HepG2 (cell line): Measurements from ENCODE around the gene FRMD1. TPM values are rescaled to one million over a fixed set of nuclear protein-coding genes. Genes with fewer than 3 reads are reported as not detected.
A peak's percentile ranks its signal among the peaks of the same experiment; 100 is the strongest.

Source experiments
- CEBPG ChIP-seq: IDR thresholded peaks from 2 replicates; pipeline ENCODE4 v1.6.1; 2016
- NR2F6 ChIP-seq, 2 experiments: IDR thresholded peaks; 2 replicates each; pipeline ENCODE4 v1.6.1; 2016; ENCODE audit warnings: antibody characterized with exemption in 1 of 2, mild to moderate bottlenecking in 1 of 2
- ZFP82 ChIP-seq: sonication (generic); formaldehyde crosslinking; IDR thresholded peaks from 2 replicates; pipeline ENCODE4 v1.5.1; 2020; ENCODE audit warnings: mild to moderate bottlenecking, missing genetic modification reagents, borderline replicate concordance
- ZMAT3 ChIP-seq: sonication (generic); formaldehyde crosslinking; conservative IDR thresholded peaks from 2 replicates; pipeline ENCODE4 v1.7.0; 2021; ENCODE audit warnings: missing genetic modification reagents
- ZNF275 ChIP-seq: sonication (generic); formaldehyde crosslinking; IDR thresholded peaks from 2 replicates; pipeline ENCODE4 v1.8.0; 2022; ENCODE audit warnings: missing genetic modification reagents, mild to moderate bottlenecking, inconsistent platforms, borderline replicate concordance
- ZNF280B ChIP-seq: sonication (generic); formaldehyde crosslinking; IDR thresholded peaks from 2 replicates; pipeline ENCODE4 v1.5.0; 2020; ENCODE audit warnings: missing genetic modification reagents, mild to moderate bottlenecking, borderline replicate concordance
- polyA plus RNA-seq, 8 experiments: library from polyadenylated mRNA; depleted of rRNA in 3 of 8; stranded (reverse) in 7 of 8; unstranded in 1 of 8; fragments of >200 nt; fragmentation: Illumina TruSeq in 4 of 8; extraction: Trizol in 4 of 8; gene quantifications; 2 replicates each; pipeline versions ENCODE4 v1.2.1 to v1.2.3, GENCODE V29; 2011 to 2016; ENCODE audit warnings: low read depth in 4 of 8, missing spikeins in 1 of 8, mixed read lengths in 1 of 8; ENCODE audit not compliant: insufficient read depth in 1 of 8
- total RNA-seq, 5 experiments: library from RNA; depleted of rRNA; stranded (reverse); fragments of >200 nt; fragmentation: Illumina TruSeq; extraction: Trizol; gene quantifications; 2 replicates each; pipeline ENCODE4 v1.2.3, GENCODE V29; 2016; ENCODE audit warnings: low read depth in 1 of 5
- TF ChIP-seq, protein P1 (sequence below): sonication (generic); formaldehyde crosslinking; IDR thresholded peaks from 2 replicates; pipeline ENCODE4 v1.4.0; 2020; ENCODE audit warnings: missing genetic modification reagents, borderline replicate concordance
- TF ChIP-seq, protein P2 (sequence below): sonication (generic); formaldehyde crosslinking; IDR thresholded peaks from 2 replicates; pipeline ENCODE4 v1.4.0; 2020; ENCODE audit warnings: missing genetic modification reagents
- TF ChIP-seq, protein P3 (sequence below): sonication (generic); formaldehyde crosslinking; IDR thresholded peaks from 2 replicates; pipeline ENCODE4 v1.5.0; 2020; ENCODE audit warnings: missing genetic modification reagents, mild to moderate bottlenecking, borderline replicate concordance
- TF ChIP-seq, protein P4 (sequence below): sonication (generic); formaldehyde crosslinking; conservative IDR thresholded peaks from 2 replicates; pipeline ENCODE4 v1.8.1; 2023; ENCODE audit warnings: missing genetic modification reagents
- TF ChIP-seq, protein P5 (sequence below): sonication (generic); formaldehyde crosslinking; IDR thresholded peaks from 2 replicates; pipeline ENCODE4 v1.4.0; 2020; ENCODE audit warnings: missing genetic modification reagents

The FRMD1 gene
- total and polyA plus RNA-seq, 2 of the 13 experiments (the other 11 are each of a cell fraction or from before 2014, with no cell fraction given): 0.01 TPM; not detected in 1

DNA sequence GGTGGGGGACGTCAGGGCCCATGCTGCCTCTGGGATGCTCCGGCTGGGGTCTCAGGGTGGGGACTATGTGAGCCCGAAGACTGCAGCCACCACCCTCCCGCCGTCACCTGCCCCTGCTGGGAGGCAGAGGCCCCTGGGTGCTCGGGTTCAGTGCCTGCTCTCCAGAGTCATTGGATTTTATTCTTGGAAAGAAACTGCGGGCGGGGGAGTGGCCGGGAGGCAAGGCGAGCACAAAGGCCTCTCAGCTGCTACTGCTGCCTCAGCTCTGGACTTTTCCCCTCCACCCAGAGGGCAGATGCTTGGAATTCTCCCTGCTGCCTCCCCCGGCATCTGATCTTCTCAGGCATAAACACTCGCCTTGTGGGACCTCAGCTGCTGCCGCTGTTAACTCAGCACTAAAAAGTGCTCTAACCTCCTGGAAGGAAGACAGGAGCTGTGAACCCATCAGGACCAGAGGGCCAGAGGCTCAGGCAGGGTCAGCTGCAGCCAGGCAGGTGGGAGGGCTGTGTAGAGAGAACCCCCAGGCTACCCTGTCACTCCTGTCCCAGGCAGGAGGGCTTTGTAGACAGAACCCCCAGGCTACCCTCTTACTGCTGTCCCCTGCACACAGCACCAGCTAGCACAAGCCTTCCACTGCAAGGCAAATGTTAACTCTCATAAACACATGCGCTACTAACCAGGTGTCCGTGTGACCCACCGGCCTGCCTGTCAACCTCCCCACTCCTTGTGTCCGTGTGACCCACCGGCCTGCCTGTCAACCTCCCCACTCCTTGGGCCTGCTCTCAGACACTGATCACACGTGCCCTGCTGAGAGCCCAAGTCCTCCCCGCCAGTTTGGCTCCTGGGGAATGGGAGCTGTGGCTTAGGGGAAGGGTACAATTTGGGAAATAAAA is 9.4 kb upstream of the FRMD1 start (continued):
- no peak for TF ChIP-seq ZNF275 (CRISPR knock-in tag)
- TF ChIP-seq, protein P1, sequence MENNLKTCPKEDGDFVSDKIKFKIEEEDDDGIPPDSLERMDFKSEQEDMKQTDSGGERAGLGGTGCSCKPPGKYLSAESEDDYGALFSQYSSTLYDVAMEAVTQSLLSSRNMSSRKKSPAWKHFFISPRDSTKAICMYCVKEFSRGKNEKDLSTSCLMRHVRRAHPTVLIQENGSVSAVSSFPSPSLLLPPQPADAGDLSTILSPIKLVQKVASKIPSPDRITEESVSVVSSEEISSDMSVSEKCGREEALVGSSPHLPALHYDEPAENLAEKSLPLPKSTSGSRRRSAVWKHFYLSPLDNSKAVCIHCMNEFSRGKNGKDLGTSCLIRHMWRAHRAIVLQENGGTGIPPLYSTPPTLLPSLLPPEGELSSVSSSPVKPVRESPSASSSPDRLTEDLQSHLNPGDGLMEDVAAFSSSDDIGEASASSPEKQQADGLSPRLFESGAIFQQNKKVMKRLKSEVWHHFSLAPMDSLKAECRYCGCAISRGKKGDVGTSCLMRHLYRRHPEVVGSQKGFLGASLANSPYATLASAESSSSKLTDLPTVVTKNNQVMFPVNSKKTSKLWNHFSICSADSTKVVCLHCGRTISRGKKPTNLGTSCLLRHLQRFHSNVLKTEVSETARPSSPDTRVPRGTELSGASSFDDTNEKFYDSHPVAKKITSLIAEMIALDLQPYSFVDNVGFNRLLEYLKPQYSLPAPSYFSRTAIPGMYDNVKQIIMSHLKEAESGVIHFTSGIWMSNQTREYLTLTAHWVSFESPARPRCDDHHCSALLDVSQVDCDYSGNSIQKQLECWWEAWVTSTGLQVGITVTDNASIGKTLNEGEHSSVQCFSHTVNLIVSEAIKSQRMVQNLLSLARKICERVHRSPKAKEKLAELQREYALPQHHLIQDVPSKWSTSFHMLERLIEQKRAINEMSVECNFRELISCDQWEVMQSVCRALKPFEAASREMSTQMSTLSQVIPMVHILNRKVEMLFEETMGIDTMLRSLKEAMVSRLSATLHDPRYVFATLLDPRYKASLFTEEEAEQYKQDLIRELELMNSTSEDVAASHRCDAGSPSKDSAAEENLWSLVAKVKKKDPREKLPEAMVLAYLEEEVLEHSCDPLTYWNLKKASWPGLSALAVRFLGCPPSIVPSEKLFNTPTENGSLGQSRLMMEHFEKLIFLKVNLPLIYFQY (CRISPR knock-in tag): no peak
- no peak for TF ChIP-seq ZNF280B (CRISPR knock-in tag)
- peak; percentile 33; the same call in 1 of the 2 replicates for TF ChIP-seq NR2F6 (IDR thresholded peaks at IDR 0.05)
- peak; percentile 46; the same call in 1 of the 2 replicates for TF ChIP-seq NR2F6 (CRISPR knock-in tag; IDR thresholded peaks at IDR 0.05)
- no peak for TF ChIP-seq CEBPG (CRISPR knock-in tag)
- TF ChIP-seq, protein P2, sequence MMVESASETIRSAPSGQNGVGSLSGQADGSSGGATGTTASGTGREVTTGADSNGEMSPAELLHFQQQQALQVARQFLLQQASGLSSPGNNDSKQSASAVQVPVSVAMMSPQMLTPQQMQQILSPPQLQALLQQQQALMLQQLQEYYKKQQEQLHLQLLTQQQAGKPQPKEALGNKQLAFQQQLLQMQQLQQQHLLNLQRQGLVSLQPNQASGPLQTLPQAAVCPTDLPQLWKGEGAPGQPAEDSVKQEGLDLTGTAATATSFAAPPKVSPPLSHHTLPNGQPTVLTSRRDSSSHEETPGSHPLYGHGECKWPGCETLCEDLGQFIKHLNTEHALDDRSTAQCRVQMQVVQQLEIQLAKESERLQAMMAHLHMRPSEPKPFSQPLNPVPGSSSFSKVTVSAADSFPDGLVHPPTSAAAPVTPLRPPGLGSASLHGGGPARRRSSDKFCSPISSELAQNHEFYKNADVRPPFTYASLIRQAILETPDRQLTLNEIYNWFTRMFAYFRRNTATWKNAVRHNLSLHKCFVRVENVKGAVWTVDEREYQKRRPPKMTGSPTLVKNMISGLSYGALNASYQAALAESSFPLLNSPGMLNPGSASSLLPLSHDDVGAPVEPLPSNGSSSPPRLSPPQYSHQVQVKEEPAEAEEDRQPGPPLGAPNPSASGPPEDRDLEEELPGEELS: 0 out of 2 replicates have a peak, but pooled peaks have one; percentile 26
- TF ChIP-seq, protein P3, sequence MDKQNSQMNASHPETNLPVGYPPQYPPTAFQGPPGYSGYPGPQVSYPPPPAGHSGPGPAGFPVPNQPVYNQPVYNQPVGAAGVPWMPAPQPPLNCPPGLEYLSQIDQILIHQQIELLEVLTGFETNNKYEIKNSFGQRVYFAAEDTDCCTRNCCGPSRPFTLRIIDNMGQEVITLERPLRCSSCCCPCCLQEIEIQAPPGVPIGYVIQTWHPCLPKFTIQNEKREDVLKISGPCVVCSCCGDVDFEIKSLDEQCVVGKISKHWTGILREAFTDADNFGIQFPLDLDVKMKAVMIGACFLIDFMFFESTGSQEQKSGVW (CRISPR knock-in tag): no peak
- no peak for TF ChIP-seq ZFP82
- TF ChIP-seq, protein P4, sequence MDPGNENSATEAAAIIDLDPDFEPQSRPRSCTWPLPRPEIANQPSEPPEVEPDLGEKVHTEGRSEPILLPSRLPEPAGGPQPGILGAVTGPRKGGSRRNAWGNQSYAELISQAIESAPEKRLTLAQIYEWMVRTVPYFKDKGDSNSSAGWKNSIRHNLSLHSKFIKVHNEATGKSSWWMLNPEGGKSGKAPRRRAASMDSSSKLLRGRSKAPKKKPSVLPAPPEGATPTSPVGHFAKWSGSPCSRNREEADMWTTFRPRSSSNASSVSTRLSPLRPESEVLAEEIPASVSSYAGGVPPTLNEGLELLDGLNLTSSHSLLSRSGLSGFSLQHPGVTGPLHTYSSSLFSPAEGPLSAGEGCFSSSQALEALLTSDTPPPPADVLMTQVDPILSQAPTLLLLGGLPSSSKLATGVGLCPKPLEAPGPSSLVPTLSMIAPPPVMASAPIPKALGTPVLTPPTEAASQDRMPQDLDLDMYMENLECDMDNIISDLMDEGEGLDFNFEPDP (CRISPR knock-in tag): no peak
- TF ChIP-seq, protein P5, sequence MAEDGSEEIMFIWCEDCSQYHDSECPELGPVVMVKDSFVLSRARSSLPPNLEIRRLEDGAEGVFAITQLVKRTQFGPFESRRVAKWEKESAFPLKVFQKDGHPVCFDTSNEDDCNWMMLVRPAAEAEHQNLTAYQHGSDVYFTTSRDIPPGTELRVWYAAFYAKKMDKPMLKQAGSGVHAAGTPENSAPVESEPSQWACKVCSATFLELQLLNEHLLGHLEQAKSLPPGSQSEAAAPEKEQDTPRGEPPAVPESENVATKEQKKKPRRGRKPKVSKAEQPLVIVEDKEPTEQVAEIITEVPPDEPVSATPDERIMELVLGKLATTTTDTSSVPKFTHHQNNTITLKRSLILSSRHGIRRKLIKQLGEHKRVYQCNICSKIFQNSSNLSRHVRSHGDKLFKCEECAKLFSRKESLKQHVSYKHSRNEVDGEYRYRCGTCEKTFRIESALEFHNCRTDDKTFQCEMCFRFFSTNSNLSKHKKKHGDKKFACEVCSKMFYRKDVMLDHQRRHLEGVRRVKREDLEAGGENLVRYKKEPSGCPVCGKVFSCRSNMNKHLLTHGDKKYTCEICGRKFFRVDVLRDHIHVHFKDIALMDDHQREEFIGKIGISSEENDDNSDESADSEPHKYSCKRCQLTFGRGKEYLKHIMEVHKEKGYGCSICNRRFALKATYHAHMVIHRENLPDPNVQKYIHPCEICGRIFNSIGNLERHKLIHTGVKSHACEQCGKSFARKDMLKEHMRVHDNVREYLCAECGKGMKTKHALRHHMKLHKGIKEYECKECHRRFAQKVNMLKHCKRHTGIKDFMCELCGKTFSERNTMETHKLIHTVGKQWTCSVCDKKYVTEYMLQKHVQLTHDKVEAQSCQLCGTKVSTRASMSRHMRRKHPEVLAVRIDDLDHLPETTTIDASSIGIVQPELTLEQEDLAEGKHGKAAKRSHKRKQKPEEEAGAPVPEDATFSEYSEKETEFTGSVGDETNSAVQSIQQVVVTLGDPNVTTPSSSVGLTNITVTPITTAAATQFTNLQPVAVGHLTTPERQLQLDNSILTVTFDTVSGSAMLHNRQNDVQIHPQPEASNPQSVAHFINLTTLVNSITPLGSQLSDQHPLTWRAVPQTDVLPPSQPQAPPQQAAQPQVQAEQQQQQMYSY (CRISPR knock-in tag): no peak
- TF ChIP-seq ZMAT3 (CRISPR knock-in tag): no peak
